BLaER1 treated with 17β-estradiol and CSF1 and Interleukin-3, amounts not matched to agents 10 nM and 100 nM (cell line): Measurements from ENCODE around the gene SLC6A18.

ENCODE experiments used
- H3K27ac ChIP-seq, 11 experiments: shearing (Covaris generic); formaldehyde crosslinking; 2 replicates each; pipeline ENCODE4 v1.8.1; 2022
- H3K27me3 ChIP-seq, 11 experiments: shearing (Covaris generic); formaldehyde crosslinking; 2 replicates each; pipeline ENCODE4 v1.8.1; 2022
- H3K36me3 ChIP-seq, 11 experiments: shearing (Covaris generic); formaldehyde crosslinking; 2 replicates each; pipeline ENCODE4 v1.8.1; 2022
- H3K4me1 ChIP-seq, 10 experiments: shearing (Covaris generic); formaldehyde crosslinking; 2 replicates each; pipeline ENCODE4 v1.8.1; 2022
- H3K4me2 ChIP-seq, 11 experiments: shearing (Covaris generic); formaldehyde crosslinking; 2 replicates each; pipeline ENCODE4 v1.8.1; 2022
- H3K4me3 ChIP-seq, 10 experiments: shearing (Covaris generic); formaldehyde crosslinking; 2 replicates each; pipeline ENCODE4 v1.8.1; 2022
- H3K9ac ChIP-seq, 11 experiments: shearing (Covaris generic); formaldehyde crosslinking; 2 replicates each; pipeline ENCODE4 v1.8.1; 2022
- H3K9me3 ChIP-seq, 11 experiments: shearing (Covaris generic); formaldehyde crosslinking; replicated peaks in 1 of 11; 2 replicates each; pipeline ENCODE4 v1.8.1; 2022
- H4K20me1 ChIP-seq, 11 experiments: shearing (Covaris generic); formaldehyde crosslinking; 2 replicates each; pipeline ENCODE4 v1.8.1; 2022
- Cebpa-rat ChIP-seq, 11 experiments: shearing (Covaris generic); IDR thresholded peaks; 2 replicates each; pipeline ENCODE4 v1.8.1; 2022

The SLC6A18 gene

GRCh38 chr5:1199649-1200494 lies 25.3 kb upstream of the SLC6A18 start:
- no peak overlapping the region for H3K27ac ChIP-seq
- TF ChIP-seq Cebpa-rat (IDR thresholded peaks at IDR 0.05), result no peak
- H3K9me3 ChIP-seq, result no peaks in the 10 kb centered on the region
- no peak overlapping the region for H3K4me3 ChIP-seq
- H3K9ac ChIP-seq, result no peak overlapping the region
- 0 out of 22 replicates have a peak overlapping the region, but pooled peaks of 3 of the 11 experiments have one; percentile 30 to 45 (median 37) for H3K4me2 ChIP-seq
- H4K20me1 ChIP-seq, result peaks cover 0 to 48% (median 0%) of the 10 kb centered on the region in 11 experiments; a peak in 8 of 22 replicates
- no peaks in the 10 kb centered on the region for H3K36me3 ChIP-seq
- H3K4me1 ChIP-seq, result peaks cover 0 to 21% (median 10%) of the 10 kb centered on the region in 10 experiments; a peak in 8 of 20 replicates
- H3K27me3 ChIP-seq, result peaks cover 7 to 32% (median 15%) of the 10 kb centered on the region in 11 experiments; a peak in 15 of 22 replicates

DNA sequence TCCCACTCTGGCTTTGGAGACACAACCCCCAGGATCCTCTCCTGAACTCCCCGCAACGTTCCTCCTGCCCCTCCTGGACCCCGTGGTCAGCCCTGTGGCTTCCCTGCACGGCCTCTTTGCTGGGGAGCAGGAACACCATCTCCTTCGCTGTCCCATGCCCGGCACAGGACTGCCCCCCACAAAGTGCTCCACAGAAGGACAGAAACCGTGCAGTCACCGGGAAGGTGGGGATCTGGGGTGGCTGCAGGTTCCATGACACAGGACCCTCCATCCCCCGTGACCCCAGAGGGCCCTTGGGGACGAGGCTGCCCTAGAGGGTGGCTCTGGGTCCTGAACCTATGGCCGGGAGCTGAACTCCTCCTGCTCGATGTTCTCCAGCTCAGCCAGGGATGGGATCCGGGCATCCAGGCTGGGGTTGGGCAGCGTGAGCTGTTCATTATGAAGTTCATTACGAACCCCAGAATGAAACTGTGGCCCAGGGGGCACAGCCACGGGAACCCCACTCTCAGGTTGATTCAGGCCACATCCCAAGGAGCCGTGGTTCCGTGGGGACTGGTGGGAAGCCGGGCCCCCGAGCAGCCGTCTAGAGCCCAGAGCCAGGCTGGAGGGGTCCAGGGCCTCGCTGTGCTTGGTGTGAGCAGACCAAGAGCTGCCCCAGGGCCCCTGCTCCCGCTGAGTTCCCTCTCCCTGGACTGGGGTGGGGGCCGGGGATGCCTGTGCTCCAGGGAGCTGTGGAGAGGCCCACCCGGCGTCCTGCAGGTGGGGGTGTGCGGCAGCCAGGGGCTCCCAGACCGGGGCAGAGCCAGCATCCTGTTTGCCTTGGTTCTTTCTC lies 24.5 kb upstream of the SLC6A18 start:
- TF ChIP-seq Cebpa-rat (IDR thresholded peaks at IDR 0.05), result no peak
- H3K27ac ChIP-seq, result no peak overlapping the region
- H3K27me3 ChIP-seq, result peaks cover 7 to 32% (median 18%) of the 10 kb centered on the region in 11 experiments; a peak in 15 of 22 replicates
- peaks cover 0 to 47% (median 0%) of the 10 kb centered on the region in 11 experiments; a peak in 9 of 22 replicates for H4K20me1 ChIP-seq
- peak overlapping the region in 7 of 11 experiments; percentile 5 to 49 (median 33); a peak in 11 of 22 replicates for H3K4me2 ChIP-seq
- H3K9me3 ChIP-seq, result no peaks in the 10 kb centered on the region
- no peak overlapping the region for H3K9ac ChIP-seq
- no peak overlapping the region for H3K4me3 ChIP-seq
- H3K36me3 ChIP-seq, result no peaks in the 10 kb centered on the region
- H3K4me1 ChIP-seq, result peaks cover 0 to 21% (median 10%) of the 10 kb centered on the region in 10 experiments; a peak in 8 of 20 replicates

- Histone ChIP-seq H3K36me3 (no peaks in the 10 kb centered on the region), H3K4me2 (peak within 1 kb of the TSS in 8 of 11 experiments; percentile 5 to 49 (median 32); a peak in 13 of 22 replicates), H3K27ac (no peak within 1 kb of the TSS), H3K9ac (no peak within 1 kb of the TSS), H3K27me3 (peaks cover 7 to 39% (median 18%) of the 10 kb centered on the region in 11 experiments; a peak in 16 of 22 replicates), H3K9me3 (no peaks in the 10 kb centered on the region), H4K20me1 (peaks cover 0 to 51% (median 0%) of the 10 kb centered on the region in 11 experiments; a peak in 9 of 22 replicates), H3K4me1 (peaks cover 0 to 21% (median 10%) of the 10 kb centered on the region in 10 experiments; a peak in 8 of 20 replicates), H3K4me3 (no peak within 1 kb of the TSS)
- TF ChIP-seq Cebpa-rat (IDR thresholded peaks at IDR 0.05), result no peak
Measured at GRCh38 chr5:1201327-1202025, 23.7 kb upstream of the SLC6A18 start, which contains the start of gene SLC6A19. TSS of gene SLC6A19 (plus strand) at chr5:1201595. CDS start at chr5:1201651, 56 bp downstream.

GRCh38 chr5:1202026-1202797 lies 23.0 kb upstream of the SLC6A18 start:
- Histone ChIP-seq H3K36me3 (no peaks in the 10 kb centered on the region), H3K9me3 (no peaks in the 10 kb centered on the region), H3K9ac (no peak overlapping the region), H3K4me3 (no peak overlapping the region), H3K4me1 (peaks cover 0 to 21% (median 10%) of the 10 kb centered on the region in 10 experiments; a peak in 8 of 20 replicates), H3K27ac (no peak overlapping the region), H4K20me1 (peaks cover 0 to 57% (median 0%) of the 10 kb centered on the region in 11 experiments; a peak in 9 of 22 replicates), H3K27me3 (peaks cover 7 to 47% (median 18%) of the 10 kb centered on the region in 11 experiments; a peak in 16 of 22 replicates), H3K4me2 (peak overlapping the region in 4 of 11 experiments; percentile 10 to 24 (median 19); a peak in 4 of 22 replicates)
- TF ChIP-seq Cebpa-rat (IDR thresholded peaks at IDR 0.05), result no peak

GRCh38 chr5:1202798-1203185 lies 22.4 kb upstream of the SLC6A18 start:
- H3K4me3 ChIP-seq, result no peak overlapping the region
- H3K9me3 ChIP-seq, result no peaks in the 10 kb centered on the region
- no peak overlapping the region for H3K27ac ChIP-seq
- no peak overlapping the region for H3K9ac ChIP-seq
- peaks cover 0 to 58% (median 0%) of the 10 kb centered on the region in 11 experiments; a peak in 10 of 22 replicates for H4K20me1 ChIP-seq
- peaks cover 7 to 49% (median 18%) of the 10 kb centered on the region in 11 experiments; a peak in 16 of 22 replicates for H3K27me3 ChIP-seq
- H3K36me3 ChIP-seq, result no peaks in the 10 kb centered on the region
- H3K4me2 ChIP-seq, result peak overlapping the region in 2 of 11 experiments; percentile 10 to 24; a peak in 2 of 22 replicates
- TF ChIP-seq Cebpa-rat (IDR thresholded peaks at IDR 0.05), result no peak
- H3K4me1 ChIP-seq, result peaks cover 0 to 21% (median 10%) of the 10 kb centered on the region in 10 experiments; a peak in 8 of 20 replicates

DNA sequence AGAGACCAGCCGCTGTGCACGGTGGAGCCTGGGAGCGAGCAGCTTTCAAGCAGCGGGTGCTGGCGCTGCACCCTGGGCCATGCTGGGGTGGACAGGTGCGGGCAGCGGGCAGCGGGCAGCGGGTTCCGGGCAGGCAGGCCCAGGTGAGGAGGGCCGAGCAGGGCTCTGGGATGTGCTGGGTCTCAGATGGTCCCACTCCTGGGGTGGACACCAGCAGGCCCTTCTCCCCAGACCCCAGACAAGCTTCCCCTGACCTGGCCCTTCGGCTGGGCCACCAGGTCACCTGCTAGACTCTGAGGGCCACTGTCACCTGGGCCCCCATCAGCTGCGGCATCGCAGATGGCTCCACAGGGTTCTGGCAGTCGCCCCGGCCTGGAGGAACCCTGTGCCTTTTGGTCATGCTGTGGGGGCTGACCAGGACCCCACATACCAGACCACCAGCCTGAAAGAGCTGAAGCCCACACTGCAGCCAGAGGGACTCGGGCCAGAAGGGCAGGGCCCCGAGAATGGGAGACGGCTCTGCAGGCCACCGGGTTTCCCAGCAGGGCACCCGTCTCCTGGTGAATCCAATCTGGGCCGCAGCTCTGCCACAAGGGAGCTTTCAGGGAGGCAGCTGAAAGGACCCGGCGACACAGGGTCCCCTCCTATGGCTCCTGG lies 21.7 kb upstream of the SLC6A18 start:
- peaks cover 7 to 49% (median 18%) of the 10 kb centered on the region in 11 experiments; a peak in 16 of 22 replicates for H3K27me3 ChIP-seq

More for the DNA sequence above, 21.7 kb upstream of the SLC6A18 start:
- no peaks in the 10 kb centered on the region for H3K9me3 ChIP-seq
- H4K20me1 ChIP-seq, result peaks cover 0 to 64% (median 0%) of the 10 kb centered on the region in 11 experiments; a peak in 10 of 22 replicates
- H3K9ac ChIP-seq, result no peak overlapping the region
- no peak overlapping the region for H3K27ac ChIP-seq
- no peak overlapping the region for H3K4me3 ChIP-seq
- TF ChIP-seq Cebpa-rat (IDR thresholded peaks at IDR 0.05), result no peak
- no peaks in the 10 kb centered on the region for H3K36me3 ChIP-seq
- peaks cover 0 to 21% (median 10%) of the 10 kb centered on the region in 10 experiments; a peak in 8 of 20 replicates for H3K4me1 ChIP-seq
- no peak overlapping the region for H3K4me2 ChIP-seq
